Limb (tissue), 2 donors: ENCODE measurements around the gene EFNA5.
"Not testable (repeated sequence)": the region's sequence is repeated elsewhere in the genome, so short reads cannot be mapped to it uniquely, and the experiment has no call there.

Experiments
- DNase-seq, 2 donors: peaks; one replicate each; pipeline ENCODE4 v3.0.0-alpha.2; 2016; ENCODE audit errors: extremely low spot score in 2 of 2

Gene EFNA5

DNA sequence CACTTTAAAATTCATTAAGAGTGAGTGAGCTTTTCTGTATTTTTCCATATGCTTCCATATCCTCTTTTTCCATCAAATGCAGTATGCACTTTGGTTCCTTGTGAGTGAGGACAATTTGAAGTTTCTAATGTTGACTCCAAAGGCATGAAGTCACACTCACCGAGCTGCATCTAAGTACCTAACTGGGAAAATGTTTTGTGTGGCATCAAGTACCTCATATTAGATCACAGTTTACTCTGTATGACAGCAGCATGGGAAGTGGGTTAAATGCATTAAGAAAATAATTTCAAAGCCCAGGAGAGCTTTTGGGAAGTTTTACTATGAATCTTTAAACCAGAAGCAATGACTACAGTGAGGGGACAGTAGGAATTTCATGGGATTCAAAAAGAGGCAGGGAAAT lies 207.0 kb downstream of the EFNA5 start:
- DNase-seq, result no peak

DNA sequence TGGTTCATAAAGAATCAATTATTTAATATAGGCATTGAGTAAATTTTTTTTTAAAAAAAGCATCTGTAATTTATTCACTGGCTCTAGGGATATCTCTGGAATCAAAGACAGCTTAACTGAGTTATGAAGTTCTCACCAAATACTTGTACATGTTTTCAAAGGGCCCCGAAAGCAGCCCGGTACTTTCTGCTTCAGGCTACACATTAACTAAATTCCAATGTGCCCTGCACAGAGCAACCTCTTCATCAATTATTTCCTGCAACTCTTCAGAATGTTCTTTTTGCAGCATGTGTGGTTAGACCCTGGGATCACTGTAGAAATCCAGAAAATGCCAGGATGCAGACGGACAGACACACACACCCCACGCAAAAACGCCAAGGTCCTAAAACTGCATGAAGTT lies 209.0 kb downstream of the EFNA5 start:
- DNase-seq, result no peak

DNA sequence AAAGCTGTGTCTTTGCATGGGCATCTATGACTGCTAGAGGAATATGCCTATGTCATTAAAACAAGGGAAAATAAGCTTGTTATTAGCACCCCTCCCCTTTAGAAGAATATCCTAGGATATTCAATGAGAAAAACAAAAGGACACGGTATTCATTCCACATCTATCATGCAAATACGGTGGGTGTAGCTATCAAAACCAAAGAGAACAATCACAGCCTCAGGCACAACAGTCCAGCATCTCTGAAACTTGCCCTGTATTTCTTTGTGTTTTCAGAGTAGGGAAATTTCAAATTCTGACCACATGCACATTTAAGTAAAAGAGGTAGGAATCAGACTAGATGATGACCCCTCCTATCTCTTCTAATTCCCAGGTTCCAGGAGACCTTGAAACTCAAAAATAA lies 209.9 kb downstream of the EFNA5 start:
- no peak for DNase-seq

DNA sequence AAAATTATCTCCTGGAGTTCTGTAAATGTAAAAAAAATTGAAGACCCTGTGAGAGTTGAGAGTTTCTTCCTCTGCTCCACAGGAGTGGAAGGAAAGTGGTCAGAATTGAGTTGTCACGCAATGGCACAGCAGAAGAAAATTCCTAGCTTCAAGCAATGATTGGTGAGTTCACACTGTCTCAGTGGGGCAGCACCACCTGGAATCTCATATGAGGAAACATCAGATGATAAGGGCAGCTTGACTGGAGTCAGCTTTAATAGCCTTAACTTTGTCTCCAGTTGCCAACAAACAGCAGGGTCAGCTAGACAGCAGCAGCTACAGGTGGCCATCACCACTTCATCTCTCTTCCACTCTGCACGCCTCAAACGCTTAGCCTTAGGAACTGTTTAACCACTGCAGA lies 211.1 kb downstream of the EFNA5 start:
- DNase-seq, result no peak

DNA sequence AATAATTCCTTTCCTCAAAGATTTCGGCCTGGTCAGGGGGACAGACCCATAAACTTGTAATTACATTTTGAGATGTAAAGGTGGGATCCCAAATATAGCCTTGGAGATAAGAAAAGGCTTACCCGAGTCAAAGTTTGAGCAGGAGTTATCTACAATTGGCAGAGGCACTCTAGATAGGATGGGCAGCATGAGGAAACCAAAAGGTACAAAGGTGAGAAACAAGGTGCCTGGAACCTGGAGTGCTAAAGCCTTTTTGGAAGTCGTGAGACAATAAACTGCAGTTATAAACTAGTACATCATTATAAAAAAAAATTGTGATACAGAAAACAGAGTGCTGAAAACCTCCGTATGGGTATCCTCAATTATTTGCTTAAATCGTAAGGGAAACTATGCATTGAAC lies 212.4 kb downstream of the EFNA5 start:
- DNase-seq, result no peak

DNA sequence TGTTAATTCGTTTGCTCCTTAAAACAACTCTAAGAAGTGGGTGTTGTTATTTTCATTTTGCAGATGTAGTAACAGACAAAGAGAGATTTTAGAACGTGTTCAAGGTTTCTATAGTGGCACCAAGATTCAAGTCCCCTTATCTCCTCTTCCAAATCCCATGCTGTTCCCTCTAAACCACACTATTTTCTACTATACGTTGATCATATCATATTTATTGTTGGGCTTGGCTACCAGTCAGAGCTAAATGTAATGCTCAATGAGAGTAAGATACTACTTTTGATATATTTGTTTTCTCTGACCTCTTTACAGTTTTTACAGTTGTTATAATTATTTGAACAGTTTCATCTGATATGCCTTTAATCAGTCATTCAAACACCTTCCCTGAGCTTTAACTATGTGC lies 212.9 kb downstream of the EFNA5 start:
- no peak for DNase-seq

DNA sequence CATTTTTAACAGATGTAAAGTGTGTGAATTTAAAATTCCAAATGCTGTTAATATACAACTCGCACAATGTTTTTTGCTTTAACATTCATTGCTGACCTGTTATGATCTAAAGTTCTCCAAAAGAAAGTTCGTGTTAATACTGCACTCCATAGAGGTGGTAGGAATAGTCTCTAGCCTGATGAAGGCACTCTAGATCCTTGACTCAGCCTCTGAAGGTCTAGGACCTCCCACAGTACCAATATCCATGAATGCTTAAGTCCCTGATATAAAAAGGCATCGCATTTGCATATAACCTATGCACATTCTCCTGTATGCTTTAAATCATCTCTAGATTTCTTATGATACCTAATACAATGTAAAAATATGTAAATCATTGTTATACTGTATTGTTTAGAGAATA lies 213.6 kb downstream of the EFNA5 start:
- DNase-seq, result no peak

DNA sequence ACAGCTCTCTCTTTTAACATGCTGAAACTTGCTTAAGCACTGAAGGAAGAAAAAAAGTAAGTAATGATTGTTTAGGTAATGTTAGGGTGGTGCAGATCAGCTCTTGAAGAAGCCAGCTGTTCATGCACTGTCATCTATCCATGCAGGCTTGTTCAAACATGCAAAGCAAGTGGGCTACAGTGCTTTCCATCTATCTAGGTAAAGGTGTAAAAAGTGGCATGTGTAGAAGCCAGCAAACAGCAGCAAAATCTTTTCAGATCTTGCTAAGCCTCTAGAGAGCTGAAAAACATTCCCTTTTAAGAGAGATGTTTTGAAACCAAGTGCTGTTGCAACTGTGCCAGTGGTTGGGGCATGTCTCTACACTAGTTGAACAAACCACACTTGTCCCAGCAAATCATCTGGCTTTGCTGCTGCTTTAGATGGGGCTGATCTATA lies 214.4 kb downstream of the EFNA5 start:
- DNase-seq, result no peak

DNA sequence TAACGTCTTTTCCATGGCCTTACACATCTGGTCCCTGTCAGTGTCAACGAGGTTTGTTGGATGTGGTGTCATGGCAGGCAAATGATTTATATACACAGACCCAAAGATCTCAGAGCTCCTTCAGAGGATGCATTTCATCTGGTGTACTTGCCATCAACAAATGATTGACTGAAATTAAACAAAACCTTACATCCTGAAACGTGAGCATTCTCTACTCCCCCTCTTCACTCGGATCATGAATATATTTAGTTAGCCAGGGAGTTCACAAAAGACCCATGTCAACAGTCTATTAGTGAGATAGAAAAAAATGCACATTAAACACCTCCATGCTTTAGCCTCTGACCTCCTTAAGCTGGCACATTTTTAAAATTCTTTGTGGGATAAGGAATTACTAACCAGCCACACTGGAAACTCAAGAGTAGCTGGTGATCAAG lies 215.6 kb downstream of the EFNA5 start:
- DNase-seq, result no peak

DNA sequence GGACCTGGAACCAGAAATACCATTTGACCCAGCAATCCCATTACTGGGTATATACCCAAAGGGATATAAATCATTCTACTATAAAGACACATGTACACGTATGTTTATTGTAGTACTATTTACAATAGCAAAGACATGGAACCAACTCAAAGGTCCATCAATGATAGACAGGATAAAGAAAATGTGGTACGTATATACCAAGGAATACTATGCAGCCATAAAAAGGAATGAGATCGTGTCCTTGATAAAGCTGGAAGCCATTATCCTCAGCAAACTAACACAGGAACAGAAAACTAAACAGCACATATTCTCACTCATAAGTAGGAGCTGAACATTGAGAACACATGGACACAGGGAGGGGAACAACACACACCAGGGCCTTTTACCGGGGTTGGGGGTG lies 218.9 kb downstream of the EFNA5 start:
- not testable (repeated sequence) for DNase-seq

DNA sequence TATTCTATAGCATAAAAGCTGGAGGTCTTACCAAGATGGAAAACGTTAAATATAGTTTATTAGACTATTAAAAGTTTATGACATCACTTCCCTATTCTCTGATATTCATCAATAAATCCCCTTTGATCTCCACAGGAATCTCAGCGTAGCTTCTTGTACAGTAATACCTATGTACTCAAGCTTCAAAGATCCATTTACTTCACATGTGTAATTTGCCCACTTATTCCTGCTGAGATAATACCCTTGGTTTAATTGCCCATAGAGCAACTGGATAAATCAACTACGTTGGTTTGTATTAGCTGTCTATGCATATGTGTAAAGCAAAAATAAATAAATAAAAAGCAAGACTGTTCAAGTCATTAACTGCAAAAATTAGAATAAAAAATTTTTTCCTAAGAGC lies 219.7 kb downstream of the EFNA5 start:
- no peak for DNase-seq

DNA sequence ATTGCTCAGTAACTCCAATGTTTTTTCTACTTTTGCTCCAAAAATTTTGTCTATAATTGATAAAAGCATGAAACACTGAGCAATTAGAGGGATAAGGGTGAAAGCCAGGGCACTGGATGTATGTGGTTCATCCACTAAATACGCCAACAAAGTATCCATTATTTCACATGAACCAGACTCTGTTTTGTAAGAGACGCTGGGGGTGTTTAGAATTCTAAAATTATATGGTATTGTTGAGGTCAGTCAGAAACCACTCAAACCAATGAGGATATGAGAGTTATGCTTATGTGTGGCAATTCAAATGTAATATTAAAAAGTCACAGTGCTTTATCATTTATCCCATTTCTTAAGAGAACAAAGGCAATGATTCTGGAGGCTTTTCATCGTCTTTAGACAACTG lies 220.2 kb downstream of the EFNA5 start:
- DNase-seq, result no peak

DNA sequence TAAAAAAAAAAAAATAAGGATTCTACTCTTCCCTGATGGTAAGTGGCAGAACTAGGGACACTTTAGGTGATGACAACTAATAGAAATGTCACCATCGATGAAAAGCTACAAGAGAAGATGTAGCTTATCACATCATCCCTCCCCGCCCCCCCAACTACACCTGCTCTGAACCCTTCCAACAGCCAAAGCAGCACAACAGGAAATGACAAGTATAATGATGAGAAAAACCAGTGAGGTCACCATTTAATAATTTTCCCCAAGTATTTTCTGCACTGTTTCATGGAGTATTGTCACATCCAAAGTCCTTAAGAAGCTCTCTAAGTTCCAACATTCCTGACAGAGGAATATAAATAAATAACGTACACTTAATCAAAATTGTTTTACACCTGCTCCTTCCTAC lies 221.4 kb downstream of the EFNA5 start:
- DNase-seq, result no peak

DNA sequence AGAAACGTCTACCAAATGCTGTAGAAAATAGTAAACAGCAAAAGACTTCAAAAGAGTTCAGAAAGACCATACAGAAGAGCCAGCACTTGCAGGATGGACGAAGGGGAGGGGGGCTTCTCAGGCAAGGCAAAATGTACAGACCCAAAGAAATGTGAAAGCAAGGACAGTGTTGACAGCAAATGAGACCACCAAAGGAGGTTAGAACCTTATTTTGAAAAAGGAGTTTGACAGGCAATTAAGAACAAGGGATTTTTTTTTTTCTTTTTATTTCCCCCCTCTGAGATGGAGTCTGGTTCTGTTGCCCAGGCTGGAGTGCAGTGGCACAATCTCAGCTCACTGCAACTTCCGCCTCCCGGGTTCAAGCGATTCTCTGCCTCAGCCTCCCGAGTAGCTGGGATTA lies 223.2 kb downstream of the EFNA5 start:
- DNase-seq, result no peak

DNA sequence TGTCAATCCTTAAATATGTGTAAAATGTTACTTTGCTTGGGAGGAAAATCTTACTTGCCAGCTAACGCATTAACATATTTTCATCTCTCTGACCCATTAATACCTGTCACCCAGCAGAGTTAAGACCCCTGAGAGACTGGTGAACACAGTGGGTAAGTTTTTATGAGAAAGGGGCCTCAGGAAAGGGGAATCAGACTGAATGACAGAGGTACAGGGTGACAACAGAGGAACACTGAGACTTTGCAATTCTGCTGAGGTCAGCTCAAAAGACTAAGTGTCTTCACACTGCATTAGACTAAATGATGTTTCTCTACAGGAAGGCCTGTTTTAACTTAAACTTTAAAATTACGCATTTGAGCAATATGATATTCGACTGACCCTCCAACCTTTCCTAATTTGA lies 223.8 kb downstream of the EFNA5 start:
- DNase-seq, result no peak

DNA sequence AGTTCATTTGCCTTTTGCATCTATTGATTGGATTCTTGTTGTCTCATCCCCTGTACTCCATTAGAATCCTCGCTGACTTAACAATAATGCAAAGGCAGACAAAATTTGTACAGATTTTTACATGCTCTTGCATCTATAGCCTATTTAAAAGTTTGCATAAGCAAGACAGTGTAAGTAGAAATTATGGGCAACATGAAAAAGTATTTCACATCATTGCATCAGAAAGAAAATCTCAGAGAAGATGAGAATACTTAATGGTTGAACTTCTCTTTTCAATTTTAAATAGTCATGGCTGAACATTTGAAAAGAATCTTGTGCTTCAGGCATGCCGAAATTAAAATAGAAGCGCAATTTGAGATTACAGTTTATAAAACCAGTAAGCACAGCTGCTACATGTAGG lies 226.4 kb downstream of the EFNA5 start:
- no peak for DNase-seq

DNA sequence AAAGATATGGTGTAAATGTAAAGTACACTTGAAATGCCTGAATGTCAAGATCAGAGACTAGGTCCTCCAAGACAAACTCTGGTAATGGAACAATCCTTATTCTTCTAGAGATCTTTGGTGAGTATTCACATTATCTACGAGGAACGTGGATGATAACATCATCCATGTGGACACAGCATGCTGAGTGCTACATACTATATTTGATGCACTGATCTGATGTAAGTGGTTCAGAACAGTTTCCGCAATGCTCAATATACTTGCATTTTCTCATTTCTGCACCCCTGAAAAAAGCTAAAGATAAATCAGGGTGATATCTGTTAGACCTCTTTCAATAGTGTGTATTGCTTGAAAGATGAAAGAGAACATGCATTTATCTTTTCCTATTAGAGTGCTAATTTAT lies 226.8 kb downstream of the EFNA5 start:
- no peak for DNase-seq

DNA sequence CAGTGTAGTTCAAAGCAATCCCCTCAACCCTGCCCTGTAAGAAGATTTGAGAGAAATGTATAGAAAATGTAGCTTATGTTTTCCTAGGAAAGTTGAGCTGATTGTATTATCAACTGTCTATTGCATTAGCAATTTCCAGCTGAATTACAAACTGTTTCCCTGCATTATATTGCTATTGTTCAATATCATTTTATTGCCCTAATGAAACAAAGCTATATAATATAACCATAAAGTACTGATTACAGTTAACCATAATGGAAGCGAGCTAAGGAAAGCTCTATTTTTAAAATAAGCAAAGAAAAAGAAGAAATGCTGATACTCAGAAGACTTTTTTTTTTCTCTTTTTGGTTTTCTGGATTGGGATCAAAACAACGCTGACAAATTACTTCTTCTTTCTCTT lies 228.3 kb downstream of the EFNA5 start:
- DNase-seq, result no peak

DNA sequence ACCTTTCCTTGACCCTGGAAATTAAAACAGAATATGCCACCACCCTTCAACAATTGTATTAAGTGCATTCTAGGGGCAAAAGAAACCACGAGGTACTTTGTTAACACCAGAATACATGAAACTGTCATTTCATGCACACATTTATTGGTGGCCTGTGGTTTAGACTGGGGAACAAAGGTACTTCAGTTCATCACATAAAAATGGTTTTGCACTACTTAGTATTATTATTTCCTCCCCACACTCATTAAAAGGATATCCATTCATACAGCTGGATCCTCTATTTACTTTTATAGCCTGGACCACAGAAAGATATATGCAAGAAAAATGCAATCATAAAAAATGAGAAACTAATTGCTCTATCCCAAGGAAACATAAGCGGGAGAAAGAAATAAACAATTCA lies 230.9 kb downstream of the EFNA5 start:
- DNase-seq, result no peak

DNA sequence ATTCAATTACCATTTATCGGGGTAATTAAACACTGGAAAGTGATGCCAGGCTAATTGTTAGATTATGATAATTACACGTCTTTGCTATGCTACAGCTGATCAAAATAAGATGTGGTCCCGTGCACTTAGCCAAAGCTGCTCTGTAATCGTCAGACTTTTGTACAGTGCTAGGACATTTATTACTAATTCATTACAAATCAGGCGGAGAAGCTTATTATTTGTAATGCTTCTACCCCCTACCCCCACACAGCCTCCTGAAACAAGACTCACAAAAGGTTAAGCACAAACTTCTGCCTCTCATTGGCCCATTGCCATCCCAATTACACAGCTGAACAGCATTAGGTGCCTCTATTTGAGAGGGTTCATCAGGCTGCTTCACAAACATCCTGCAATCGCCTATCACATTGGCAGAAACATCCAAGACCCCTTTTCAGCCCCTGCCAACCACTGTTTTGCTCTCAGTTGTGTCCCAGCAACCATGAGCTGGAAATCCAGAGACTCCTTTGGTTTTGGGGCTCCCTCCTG lies 232.7 kb downstream of the EFNA5 start:
- no peak for DNase-seq

DNA sequence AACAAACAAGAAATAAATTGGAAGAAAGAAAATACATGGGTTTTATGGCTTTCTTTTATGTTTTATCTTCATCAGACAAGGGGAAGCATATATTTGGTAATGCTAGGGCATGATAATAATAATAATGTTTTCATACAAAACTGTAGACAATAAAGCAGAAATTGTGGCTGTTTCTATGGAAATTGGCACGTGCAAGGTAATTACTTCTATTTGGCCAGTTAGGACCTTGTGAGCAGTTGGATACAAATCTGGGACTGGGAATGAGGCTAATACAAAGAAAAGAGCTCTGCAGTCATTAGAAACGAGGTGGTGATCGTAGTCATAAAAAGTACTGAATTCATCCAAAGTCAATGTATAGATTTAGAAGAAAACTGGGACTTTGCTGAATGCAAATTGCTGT lies 233.6 kb downstream of the EFNA5 start:
- no peak for DNase-seq

DNA sequence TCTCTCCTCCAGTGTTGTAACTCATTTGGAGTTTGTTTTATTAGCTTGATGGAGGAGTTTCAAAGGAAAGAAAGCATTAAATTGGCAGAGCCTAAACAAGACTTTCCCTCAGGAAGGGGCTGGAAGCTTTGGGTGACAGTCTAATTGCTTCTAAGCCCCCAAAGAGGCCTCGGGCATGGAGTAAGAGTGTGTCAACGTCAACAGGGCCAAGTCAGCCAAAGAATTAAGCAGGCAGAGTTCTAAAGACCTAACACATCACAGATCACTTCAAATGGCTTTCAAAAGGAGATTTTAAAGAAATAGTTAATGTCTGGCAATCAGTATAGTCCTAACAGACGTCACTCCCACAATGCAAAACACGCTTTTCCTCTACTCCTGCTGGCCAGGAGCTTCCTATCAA lies 234.5 kb downstream of the EFNA5 start:
- DNase-seq, result no peak

DNA sequence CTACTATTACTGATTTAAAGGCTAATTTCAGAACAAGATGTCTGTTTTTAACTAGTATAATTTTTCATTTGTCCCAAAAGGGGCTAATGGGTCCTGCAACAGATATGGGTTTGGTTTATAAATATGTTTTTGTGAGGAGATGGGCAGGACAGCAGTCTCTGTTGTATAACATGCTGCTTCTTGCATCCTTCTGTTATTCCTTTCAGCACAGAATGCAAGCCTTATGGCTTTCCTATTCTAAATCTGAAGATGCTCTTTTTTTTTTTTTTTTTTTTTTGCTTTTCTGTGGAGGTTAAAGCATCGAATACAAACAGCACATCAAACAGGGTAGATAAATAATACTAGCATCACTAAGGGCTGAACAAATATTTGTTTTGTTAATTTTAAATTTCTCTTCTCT lies 235.7 kb downstream of the EFNA5 start:
- DNase-seq, result no peak

DNA sequence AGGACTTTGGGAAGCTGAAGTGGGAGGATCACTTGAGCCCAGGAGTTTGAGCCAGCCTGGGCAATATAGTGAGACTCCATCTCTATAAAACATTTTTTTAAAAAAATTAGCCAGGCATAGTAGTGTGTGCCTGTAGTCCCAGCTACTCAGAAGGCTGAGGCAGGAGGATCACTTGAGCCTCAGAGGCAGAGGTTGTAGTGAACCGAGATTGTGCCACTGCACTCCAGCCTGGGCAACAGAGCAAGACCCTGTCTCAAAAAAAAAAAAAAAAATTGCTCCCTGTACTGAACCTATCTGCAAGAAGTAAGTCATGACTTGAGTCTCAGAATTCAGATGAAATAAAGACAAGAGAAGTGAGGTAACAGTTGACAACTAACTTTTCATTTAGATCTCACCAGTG lies 237.1 kb downstream of the EFNA5 start:
- not testable (repeated sequence) for DNase-seq
